HG02678 (cell line): ENCODE data around the gene SIGLEC1.

Experiments
- ATAC-seq: cut with Tn5 transposase; IDR thresholded peaks from one replicate; pipeline ENCODE4 v1.9.1; 2021; ENCODE audit warnings: mild to moderate bottlenecking, moderate library complexity; ENCODE audit not compliant: unreplicated experiment

The SIGLEC1 gene

GRCh38 chr20:3681352-3681930 lies 31.0 kb downstream of the SIGLEC1 start:
- ATAC-seq = no peak

- no peak for ATAC-seq
These were observed 31.6 kb downstream of the SIGLEC1 start for GRCh38 chr20:3680701-3681351.

GRCh38 chr20:3679749-3680700 lies 32.4 kb downstream of the SIGLEC1 start:
- no peak for ATAC-seq

GRCh38 chr20:3678856-3679720 lies 33.3 kb downstream of the SIGLEC1 start:
- ATAC-seq = no peak

- no peak for ATAC-seq
These were observed 34.2 kb downstream of the SIGLEC1 start for GRCh38 chr20:3678198-3678597.

- ATAC-seq = no peak
These were observed 34.7 kb downstream of the SIGLEC1 start for GRCh38 chr20:3677733-3678132.

- no peak for ATAC-seq
These were observed 37.2 kb downstream of the SIGLEC1 start for GRCh38 chr20:3674995-3675900.

- ATAC-seq = no peak
These were observed 38.0 kb downstream of the SIGLEC1 start for GRCh38 chr20:3674447-3674846.

GRCh38 chr20:3673221-3674070 lies 39.0 kb downstream of the SIGLEC1 start:
- ATAC-seq = no peak

GRCh38 chr20:3672547-3673171 lies 39.7 kb downstream of the SIGLEC1 start:
- ATAC-seq = no peak

- no peak for ATAC-seq
These were observed 40.3 kb downstream of the SIGLEC1 start for GRCh38 chr20:3671986-3672546.

GRCh38 chr20:3670945-3671344 lies 41.5 kb downstream of the SIGLEC1 start:
- no peak for ATAC-seq

GRCh38 chr20:3670511-3670910 lies 41.9 kb downstream of the SIGLEC1 start:
- ATAC-seq = no peak

GRCh38 chr20:3669710-3670367 lies 42.6 kb downstream of the SIGLEC1 start:
- no peak for ATAC-seq

GRCh38 chr20:3667434-3668037 lies 44.9 kb downstream of the SIGLEC1 start:
- ATAC-seq = no peak

- ATAC-seq = no peak
These were observed 48.5 kb downstream of the SIGLEC1 start for GRCh38 chr20:3663858-3664257.

GRCh38 chr20:3663031-3663701 lies 49.2 kb downstream of the SIGLEC1 start, which contains the start of gene GFRA4:
Gene GFRA4, minus strand, starts transcription at chr20:3663399. Its CDS starts 0 bp downstream, at chr20:3663399.
- no peak for ATAC-seq
